CD8-positive, alpha-beta memory T cell (primary cell): ENCODE data around the gene HHIPL2. TPM values are rescaled to one million over a fixed set of nuclear protein-coding genes. Genes with fewer than 3 reads are reported as not detected.

Experiments used
- CTCF ChIA-PET: fragments of 350-600 bp; sonication (Branson Sonifier 250); formaldehyde crosslinking; loops from one replicate; lab custom pipeline; 2021; ENCODE audit warnings: antibody characterized with exemption; lab: Charles Lee
- POLR2A ChIA-PET: fragments of 350-600 bp; sonication (Branson Sonifier 250); formaldehyde crosslinking; loops from one replicate; lab custom pipeline; 2021; ENCODE audit warnings: antibody characterized with exemption; lab: Charles Lee
- DNase-seq, 5 donors: peaks; one replicate each; pipeline versions ENCODE4 v3.0.0 to v3.0.0-alpha.2; 2020 to 2022; ENCODE audit warnings: mixed read lengths in 1 of 5
- H3K27ac ChIP-seq: one replicate; pipeline ENCODE4 v1.7.0; 2013; ENCODE audit warnings: low read depth, mild to moderate bottlenecking, low read length, moderate library complexity
- H3K27me3 ChIP-seq: 2 replicates; pipeline ENCODE4 v1.7.0; 2013; ENCODE audit warnings: low read length, mild to moderate bottlenecking; ENCODE audit not compliant: insufficient read depth, poor library complexity, severe bottlenecking
- H3K36me3 ChIP-seq: 2 replicates; pipeline ENCODE4 v1.7.0; 2013; ENCODE audit warnings: mild to moderate bottlenecking, low read length, moderate library complexity; ENCODE audit not compliant: insufficient read depth
- H3K4me1 ChIP-seq: 2 replicates; pipeline ENCODE4 v1.7.0; 2013; ENCODE audit warnings: mild to moderate bottlenecking, low read length, moderate library complexity; ENCODE audit not compliant: insufficient read depth
- H3K4me3 ChIP-seq: 2 replicates; pipeline ENCODE4 v1.7.0; 2013; ENCODE audit warnings: mild to moderate bottlenecking, low read length
- H3K9me3 ChIP-seq: 2 replicates; pipeline ENCODE4 v1.7.0; 2013; ENCODE audit warnings: mild to moderate bottlenecking, low read length
- H3K27ac Mint-ChIP-seq, 8 donors: one replicate each; pipeline ENCODE4 v1.8.0; 2020 to 2021; ENCODE audit warnings: mixed read lengths in 8 of 8, mild to moderate bottlenecking in 6 of 8, inconsistent platforms in 3 of 8, moderate library complexity in 3 of 8
- H3K27me3 Mint-ChIP-seq, 2 donors: one replicate each; pipeline ENCODE4 v1.8.0; 2020 to 2021; ENCODE audit warnings: mixed read lengths in 2 of 2, mild to moderate bottlenecking in 1 of 2, moderate library complexity in 1 of 2
- H3K36me3 Mint-ChIP-seq, 3 donors: one replicate each; pipeline ENCODE4 v1.8.0; 2020 to 2021; ENCODE audit warnings: mixed read lengths in 3 of 3, inconsistent platforms in 1 of 3, mild to moderate bottlenecking in 1 of 3
- H3K4me1 Mint-ChIP-seq, 3 donors: one replicate each; pipeline ENCODE4 v1.8.0; 2020 to 2021; ENCODE audit warnings: mixed read lengths in 3 of 3, inconsistent platforms in 1 of 3, mild to moderate bottlenecking in 1 of 3
- H3K4me3 Mint-ChIP-seq, 7 donors: one replicate each; pipeline ENCODE4 v1.8.0; 2020 to 2021; ENCODE audit warnings: mixed read lengths in 7 of 7, mild to moderate bottlenecking in 6 of 7, moderate library complexity in 4 of 7, inconsistent platforms in 2 of 7
- H3K9me3 Mint-ChIP-seq, 5 donors: one replicate each; pipeline ENCODE4 v1.8.0; 2020 to 2022; ENCODE audit warnings: mixed read lengths in 5 of 5, mild to moderate bottlenecking in 3 of 5, moderate library complexity in 2 of 5, inconsistent platforms in 1 of 5
- polyA plus RNA-seq: library from polyadenylated mRNA; unstranded; fragments of 300-500 nt; fragmentation: Illumina TruSeq; gene quantifications from one replicate; pipeline ENCODE4 v1.2.3, GENCODE V29; 2021
- total RNA-seq, 2 experiments: library from RNA; stranded (reverse); gene quantifications; one replicate each; pipeline ENCODE4 v1.2.3, GENCODE V29; 2021

HHIPL2 gene
- total and polyA plus RNA-seq, 3 experiments from 2014 or later, result 0.28 to 0.29 TPM; not detected in 1

DNA sequence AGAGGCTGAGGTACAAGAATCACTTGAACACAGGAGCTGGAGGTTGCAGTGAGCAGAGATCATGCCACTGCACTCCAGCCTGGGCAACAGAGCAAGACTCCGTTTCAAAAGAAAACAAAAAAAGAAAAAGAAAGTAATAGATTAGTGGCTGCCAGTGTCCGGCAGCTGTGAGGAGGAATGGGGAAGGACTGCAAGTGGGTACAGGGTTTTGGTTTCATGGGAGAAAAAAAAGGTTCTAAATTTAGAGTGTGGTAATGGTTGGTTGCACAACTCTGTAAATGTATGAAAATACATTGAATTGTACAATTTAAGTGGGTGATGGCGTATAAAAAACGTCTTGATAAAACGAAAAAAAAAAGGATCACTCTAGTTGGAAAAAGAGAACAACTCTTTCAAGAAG, 35.2 kb upstream of the HHIPL2 start:
- peaks cover 5 to 68% (median 18%) of the 10 kb centered on the region in 3 donors for H3K36me3 Mint-ChIP-seq
- peaks cover 24 to 39% (median 29%) of the 10 kb centered on the region in 3 donors for H3K4me1 Mint-ChIP-seq
- Histone ChIP-seq H3K36me3 (peaks cover 23% of the 10 kb centered on the region), H3K27ac (no peak overlapping the region), H3K4me1 (no peaks in the 10 kb centered on the region), H3K27me3 (no peaks in the 10 kb centered on the region), H3K4me3 (no peak overlapping the region), H3K9me3 (no peaks in the 10 kb centered on the region)
- no peaks in the 10 kb centered on the region for H3K9me3 Mint-ChIP-seq
- ChIA-PET CTCF (no interaction called here), POLR2A (no interaction called here)
- peak overlapping the region in 1 of 8 donors; percentile 88 for H3K27ac Mint-ChIP-seq
- no peak for DNase-seq
- peak overlapping the region in 1 of 7 donors; percentile 76 for H3K4me3 Mint-ChIP-seq
- no peaks in the 10 kb centered on the region for H3K27me3 Mint-ChIP-seq

- ChIA-PET CTCF (no interaction called here), POLR2A (interaction anchor here (1.5 kb wide), 1 partner anchor 7 kb away, joined by 5 read pairs; the partner anchor contains the start of gene TAF1A)
- Mint-ChIP-seq H3K27me3 (no peaks in the 10 kb centered on the region), H3K9me3 (no peaks in the 10 kb centered on the region), H3K36me3 (peaks cover 5 to 66% (median 21%) of the 10 kb centered on the region in 3 donors), H3K4me1 (peaks cover 20 to 32% (median 23%) of the 10 kb centered on the region in 3 donors), H3K4me3 (no peak overlapping the region), H3K27ac (no peak overlapping the region)
- H3K9me3 ChIP-seq, result no peaks in the 10 kb centered on the region
- H3K36me3 ChIP-seq, result peaks cover 23% of the 10 kb centered on the region
- DNase-seq, result no peak
- H3K4me3 ChIP-seq, result no peak overlapping the region
- no peak overlapping the region for H3K27ac ChIP-seq
- H3K4me1 ChIP-seq, result no peaks in the 10 kb centered on the region
- no peaks in the 10 kb centered on the region for H3K27me3 ChIP-seq
These were observed 34.3 kb upstream of the HHIPL2 start for GRCh38 chr1:222582099-222582774.

- no peak overlapping the region for H3K27ac Mint-ChIP-seq
- H3K4me3 Mint-ChIP-seq, result no peak overlapping the region
- POLR2A ChIA-PET, result no interaction called here
- no peak overlapping the region for H3K4me3 ChIP-seq
- H3K27me3 ChIP-seq, result no peaks in the 10 kb centered on the region
- H3K27me3 Mint-ChIP-seq, result no peaks in the 10 kb centered on the region
- H3K4me1 Mint-ChIP-seq, result peaks cover 0 to 13% (median 9%) of the 10 kb centered on the region in 3 donors
- H3K27ac ChIP-seq, result no peak overlapping the region
- CTCF ChIA-PET, result interaction anchor here (0.9 kb wide), 1 partner anchor 29 kb away, joined by 3 read pairs; no protein-coding TSS in a partner anchor
- no peaks in the 10 kb centered on the region for H3K9me3 Mint-ChIP-seq
- no peaks in the 10 kb centered on the region for H3K9me3 ChIP-seq
- DNase-seq, result no peak
- peaks cover 9 to 71% (median 31%) of the 10 kb centered on the region in 3 donors for H3K36me3 Mint-ChIP-seq
- no peaks in the 10 kb centered on the region for H3K4me1 ChIP-seq
- H3K36me3 ChIP-seq, result peaks cover 24% of the 10 kb centered on the region
These were observed 31.4 kb upstream of the HHIPL2 start for GRCh38 chr1:222579316-222579715.

DNA sequence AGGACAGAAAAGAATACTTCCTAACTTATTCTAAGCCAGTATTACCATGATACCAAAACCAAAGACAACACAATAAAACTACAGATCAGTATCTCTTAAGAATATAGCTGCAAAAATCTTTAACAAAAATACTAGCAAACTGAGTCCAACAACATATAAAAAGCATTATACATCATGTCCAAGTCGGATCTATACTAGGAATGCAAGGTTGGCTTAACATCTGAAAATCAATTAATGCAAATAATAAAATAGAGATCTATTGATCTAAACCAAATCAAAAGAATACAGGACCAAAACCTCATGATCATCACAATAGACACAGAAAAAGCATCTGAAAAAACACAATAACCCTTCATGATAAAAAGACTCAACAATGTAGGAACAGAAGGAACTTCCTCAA, 22.9 kb upstream of the HHIPL2 start:
- ChIA-PET CTCF (no interaction called here), POLR2A (no interaction called here)
- no peak for DNase-seq
- H3K27me3 Mint-ChIP-seq, result no peaks in the 10 kb centered on the region
- Histone ChIP-seq H3K27me3 (no peaks in the 10 kb centered on the region), H3K4me3 (no peak overlapping the region), H3K9me3 (no peaks in the 10 kb centered on the region), H3K36me3 (peaks cover 11% of the 10 kb centered on the region), H3K27ac (no peak overlapping the region), H3K4me1 (no peaks in the 10 kb centered on the region)
- H3K4me1 Mint-ChIP-seq, result peaks cover 0 to 4% (median 4%) of the 10 kb centered on the region in 3 donors
- H3K9me3 Mint-ChIP-seq, result peaks cover 0 to 9% (median 0%) of the 10 kb centered on the region in 5 donors
- peak overlapping the region in 1 of 8 donors; percentile 41 for H3K27ac Mint-ChIP-seq
- no peak overlapping the region for H3K4me3 Mint-ChIP-seq
- peaks cover 31 to 84% (median 40%) of the 10 kb centered on the region in 3 donors for H3K36me3 Mint-ChIP-seq

- Histone ChIP-seq H3K27me3 (no peaks in the 10 kb centered on the region), H3K4me3 (no peak overlapping the region), H3K27ac (no peak overlapping the region), H3K4me1 (no peaks in the 10 kb centered on the region), H3K36me3 (peaks cover 19% of the 10 kb centered on the region), H3K9me3 (no peaks in the 10 kb centered on the region)
- Mint-ChIP-seq H3K9me3 (no peaks in the 10 kb centered on the region), H3K4me3 (no peak overlapping the region), H3K36me3 (peaks cover 0 to 72% (median 19%) of the 10 kb centered on the region in 3 donors), H3K27ac (no peak overlapping the region), H3K4me1 (peaks cover 0 to 5% (median 1%) of the 10 kb centered on the region in 3 donors), H3K27me3 (no peaks in the 10 kb centered on the region)
- ChIA-PET CTCF (no interaction called here), POLR2A (no interaction called here)
- DNase-seq, result no peak
These were observed 13.8 kb upstream of the HHIPL2 start for GRCh38 chr1:222561656-222562055.

GRCh38 chr1:222557574-222557973, 9.7 kb upstream of the HHIPL2 start:
- no peak overlapping the region for H3K4me3 ChIP-seq
- Mint-ChIP-seq H3K27me3 (no peaks in the 10 kb centered on the region), H3K36me3 (peaks cover 0 to 61% (median 12%) of the 10 kb centered on the region in 3 donors), H3K9me3 (no peaks in the 10 kb centered on the region), H3K4me3 (no peak overlapping the region), H3K4me1 (no peaks in the 10 kb centered on the region), H3K27ac (peak overlapping the region in 1 of 8 donors; percentile 47)
- no peak for DNase-seq
- no peaks in the 10 kb centered on the region for H3K9me3 ChIP-seq
- H3K27me3 ChIP-seq, result no peaks in the 10 kb centered on the region
- no peaks in the 10 kb centered on the region for H3K4me1 ChIP-seq
- ChIA-PET POLR2A (no interaction called here), CTCF (interaction anchor here (1.1 kb wide), 1 partner anchor 13 kb away, joined by 3 read pairs; no protein-coding TSS in a partner anchor)
- H3K27ac ChIP-seq, result no peak overlapping the region
- H3K36me3 ChIP-seq, result peaks cover 19% of the 10 kb centered on the region

DNA sequence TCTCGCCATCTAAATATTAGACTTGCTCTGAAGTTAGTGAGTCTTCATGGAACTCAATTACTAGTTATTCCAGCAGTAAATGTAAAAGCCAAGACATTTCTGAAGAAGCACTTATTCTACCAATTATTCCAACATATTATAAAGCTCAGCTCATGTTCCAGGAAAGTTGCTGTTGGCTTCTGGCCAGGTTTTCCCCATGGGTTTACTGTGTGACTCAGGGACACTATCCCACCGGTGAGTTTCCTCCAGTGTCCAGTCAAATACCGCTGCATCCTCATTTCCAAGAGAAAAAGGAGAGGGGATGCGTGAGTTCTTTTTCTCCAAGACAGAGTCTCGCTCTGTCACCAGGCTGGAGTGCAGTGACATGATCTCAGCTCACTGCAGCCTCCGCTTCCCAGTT, 9.2 kb upstream of the HHIPL2 start:
- H3K27ac ChIP-seq, result no peak overlapping the region
- Mint-ChIP-seq H3K9me3 (no peaks in the 10 kb centered on the region), H3K4me1 (no peaks in the 10 kb centered on the region), H3K36me3 (peaks cover 0 to 57% (median 11%) of the 10 kb centered on the region in 3 donors), H3K4me3 (no peak overlapping the region), H3K27me3 (no peaks in the 10 kb centered on the region), H3K27ac (peak overlapping the region in 1 of 8 donors; percentile 47)
- H3K9me3 ChIP-seq, result no peaks in the 10 kb centered on the region
- ChIA-PET CTCF (interaction anchor here (1.1 kb wide), 1 partner anchor 13 kb away, joined by 3 read pairs; no protein-coding TSS in a partner anchor), POLR2A (no interaction called here)
- H3K27me3 ChIP-seq, result no peaks in the 10 kb centered on the region
- no peak for DNase-seq
- no peaks in the 10 kb centered on the region for H3K4me1 ChIP-seq
- no peak overlapping the region for H3K4me3 ChIP-seq
- peaks cover 19% of the 10 kb centered on the region for H3K36me3 ChIP-seq

DNA sequence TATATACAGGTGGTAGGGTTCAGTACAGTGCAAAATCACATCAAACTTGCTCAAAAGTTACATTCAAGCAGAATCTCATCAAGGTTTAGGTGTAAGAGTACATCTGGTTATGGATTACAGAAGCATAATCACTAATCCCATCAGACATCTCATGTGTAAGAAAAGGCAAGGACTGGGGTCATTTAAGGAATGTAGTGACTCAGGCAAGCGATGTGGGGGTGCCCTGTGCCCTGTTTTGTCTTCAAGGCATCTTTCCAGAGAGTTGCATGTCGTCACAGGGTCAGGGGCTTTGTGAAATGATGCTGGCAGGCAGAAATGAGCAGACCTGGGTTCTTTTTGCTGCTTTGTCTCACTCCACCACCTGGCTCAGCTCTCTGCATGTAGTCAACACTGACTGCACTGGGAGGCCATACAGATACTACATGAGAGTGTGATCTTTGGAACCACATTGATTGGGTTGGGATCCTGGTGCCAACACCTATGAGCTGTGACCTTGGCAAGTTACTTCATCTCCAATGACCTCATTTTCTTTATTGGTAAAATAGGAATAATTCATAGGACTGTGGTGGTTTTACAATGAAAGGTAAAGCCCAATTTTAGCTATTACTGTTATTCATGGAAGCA, 8.2 kb upstream of the HHIPL2 start:
- H3K27me3 ChIP-seq, result no peaks in the 10 kb centered on the region
- H3K4me3 Mint-ChIP-seq, result no peak overlapping the region
- no peak overlapping the region for H3K4me3 ChIP-seq
- H3K27ac ChIP-seq, result no peak overlapping the region
- peaks cover 0 to 50% (median 9%) of the 10 kb centered on the region in 3 donors for H3K36me3 Mint-ChIP-seq
- POLR2A ChIA-PET, result no interaction called here
- CTCF ChIA-PET, result no interaction called here
- no peaks in the 10 kb centered on the region for H3K4me1 ChIP-seq
- H3K27me3 Mint-ChIP-seq, result no peaks in the 10 kb centered on the region
- H3K9me3 Mint-ChIP-seq, result no peaks in the 10 kb centered on the region
- no peak for DNase-seq
- H3K27ac Mint-ChIP-seq, result peak overlapping the region in 3 of 8 donors; percentile 26 to 82 (median 74)
- no peaks in the 10 kb centered on the region for H3K9me3 ChIP-seq
- H3K36me3 ChIP-seq, result peaks cover 13% of the 10 kb centered on the region
- H3K4me1 Mint-ChIP-seq, result no peaks in the 10 kb centered on the region
